ENCODE data around the gene GABRA6.

The GABRA6 gene

DNA sequence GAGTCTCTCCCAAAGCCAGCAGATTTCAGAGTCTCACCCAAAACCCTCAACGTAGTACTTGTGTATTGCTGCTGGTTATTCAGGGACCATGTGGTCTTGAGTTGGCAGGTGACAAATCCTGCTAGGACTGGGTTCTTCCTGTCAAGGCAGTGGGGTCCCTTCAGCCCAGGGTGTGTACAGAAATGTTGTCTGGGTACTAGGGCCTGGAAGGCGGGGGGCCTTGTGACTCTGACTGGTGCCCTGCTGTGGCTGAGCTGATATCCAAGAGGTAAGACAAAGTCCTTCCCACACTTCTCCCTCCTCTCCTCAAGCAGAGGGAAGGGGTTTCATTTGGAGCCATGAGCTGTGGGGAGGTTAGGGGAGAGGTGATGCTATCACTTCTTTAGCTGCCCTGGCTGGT is 58.8 kb downstream of the GABRA6 start:
- TF ChIP-seq, protein P1, sequence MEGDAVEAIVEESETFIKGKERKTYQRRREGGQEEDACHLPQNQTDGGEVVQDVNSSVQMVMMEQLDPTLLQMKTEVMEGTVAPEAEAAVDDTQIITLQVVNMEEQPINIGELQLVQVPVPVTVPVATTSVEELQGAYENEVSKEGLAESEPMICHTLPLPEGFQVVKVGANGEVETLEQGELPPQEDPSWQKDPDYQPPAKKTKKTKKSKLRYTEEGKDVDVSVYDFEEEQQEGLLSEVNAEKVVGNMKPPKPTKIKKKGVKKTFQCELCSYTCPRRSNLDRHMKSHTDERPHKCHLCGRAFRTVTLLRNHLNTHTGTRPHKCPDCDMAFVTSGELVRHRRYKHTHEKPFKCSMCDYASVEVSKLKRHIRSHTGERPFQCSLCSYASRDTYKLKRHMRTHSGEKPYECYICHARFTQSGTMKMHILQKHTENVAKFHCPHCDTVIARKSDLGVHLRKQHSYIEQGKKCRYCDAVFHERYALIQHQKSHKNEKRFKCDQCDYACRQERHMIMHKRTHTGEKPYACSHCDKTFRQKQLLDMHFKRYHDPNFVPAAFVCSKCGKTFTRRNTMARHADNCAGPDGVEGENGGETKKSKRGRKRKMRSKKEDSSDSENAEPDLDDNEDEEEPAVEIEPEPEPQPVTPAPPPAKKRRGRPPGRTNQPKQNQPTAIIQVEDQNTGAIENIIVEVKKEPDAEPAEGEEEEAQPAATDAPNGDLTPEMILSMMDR (IDR thresholded peaks at IDR 0.05; ENCODE audit: borderline replicate concordance, insufficient read depth, low read depth, low read length): no peak
- H3K4me3 ChIP-seq (ENCODE audit: low read depth, low read length): no peak overlapping the region

DNA sequence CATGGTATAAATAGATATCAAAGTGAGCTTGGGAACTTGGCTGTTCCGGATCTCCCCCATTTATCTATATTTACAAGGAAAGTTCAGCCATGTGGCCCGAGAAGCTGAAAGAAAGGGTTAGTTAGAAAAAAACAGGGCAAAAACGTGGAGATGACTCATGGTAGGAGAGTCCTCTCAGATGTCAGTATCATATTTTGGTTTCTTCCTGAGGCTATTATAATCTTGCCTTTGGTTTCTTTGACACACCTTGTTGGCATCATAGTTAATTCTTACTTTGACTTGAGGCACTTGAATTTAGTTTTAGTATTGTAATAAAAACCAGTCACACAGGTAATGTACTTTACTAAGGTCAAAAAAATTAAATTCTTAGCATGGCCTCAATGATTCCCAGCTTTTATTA is 59.9 kb downstream of the GABRA6 start:
- H3K4me3 ChIP-seq (ENCODE audit: low read depth, low read length): no peak overlapping the region
- TF ChIP-seq, protein P1 (IDR thresholded peaks at IDR 0.05; ENCODE audit: borderline replicate concordance, insufficient read depth, low read depth, low read length): no peak

DNA sequence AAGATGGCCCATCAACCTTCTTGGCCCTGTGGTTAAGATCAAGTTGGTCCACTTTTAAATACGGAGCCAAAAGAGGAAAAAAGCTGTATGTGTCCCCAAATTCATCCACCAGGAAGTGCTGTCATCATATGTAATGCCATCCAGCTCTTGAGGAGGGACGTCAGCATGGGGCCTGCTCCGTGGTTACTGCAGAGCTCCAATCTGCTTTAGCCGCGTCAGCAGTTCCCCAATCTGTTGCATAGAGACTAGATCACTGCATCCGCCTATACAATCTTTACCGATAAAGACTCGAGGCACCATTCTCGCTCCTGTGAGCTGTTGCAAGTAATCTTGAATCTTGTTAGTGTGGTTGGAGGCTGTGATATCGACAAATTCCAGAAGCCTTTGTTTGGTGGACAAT is 65.7 kb downstream of the GABRA6 start:
- TF ChIP-seq, protein P1 (IDR thresholded peaks at IDR 0.05; ENCODE audit: borderline replicate concordance, insufficient read depth, low read depth, low read length): no peak
- no peak overlapping the region for H3K4me3 ChIP-seq (ENCODE audit: low read depth, low read length)

Data from GM12875 (cell line).